Activated CD4-positive, alpha-beta T cell treated with anti-CD3 and anti-CD28 coated beads, Interleukin-2, amount 50 U/mL, for 48 hours (primary cell): Measurements from ENCODE around the gene PIK3C3.
"Not testable (repeated sequence)": the region's sequence is repeated elsewhere in the genome, so short reads cannot be mapped to it uniquely, and the experiment has no call there.

Source experiments
- DNase-seq, 2 experiments: peaks; one replicate each; pipeline ENCODE4 v3.0.0-alpha.2; 2020

PIK3C3 gene

GRCh38 chr18:41966943-41967342, 11.9 kb downstream of the PIK3C3 start:
- DNase-seq = no peak

- no peak for DNase-seq
Observed at GRCh38 chr18:41967680-41968079, 12.6 kb downstream of the PIK3C3 start.

- DNase-seq = no peak
Observed at GRCh38 chr18:41969881-41970280, 14.8 kb downstream of the PIK3C3 start.

GRCh38 chr18:41972067-41972925, 17.3 kb downstream of the PIK3C3 start:
- no peak for DNase-seq

GRCh38 chr18:41973983-41974382, 18.9 kb downstream of the PIK3C3 start:
- DNase-seq = no peak

- DNase-seq = peak; percentile 17 to 23
Observed at GRCh38 chr18:41974796-41975201, 19.8 kb downstream of the PIK3C3 start.

GRCh38 chr18:41975284-41975683, 20.2 kb downstream of the PIK3C3 start:
- DNase-seq = no peak

GRCh38 chr18:41977233-41977632, 22.2 kb downstream of the PIK3C3 start:
- DNase-seq = no peak

GRCh38 chr18:41982942-41983660, 28.1 kb downstream of the PIK3C3 start:
- DNase-seq = no peak

- no peak for DNase-seq
Observed at GRCh38 chr18:41985914-41986313, 30.9 kb downstream of the PIK3C3 start.

GRCh38 chr18:41989508-41989907, 34.5 kb downstream of the PIK3C3 start:
- no peak for DNase-seq

- no peak for DNase-seq
Observed at GRCh38 chr18:41992066-41992465, 37.0 kb downstream of the PIK3C3 start.

- DNase-seq = no peak
Observed at GRCh38 chr18:41992703-41993102, 37.7 kb downstream of the PIK3C3 start.

- no peak for DNase-seq
Observed at GRCh38 chr18:41993151-41993550, 38.1 kb downstream of the PIK3C3 start.

- no peak for DNase-seq
Observed at GRCh38 chr18:41996020-41996419, 41.0 kb downstream of the PIK3C3 start.

GRCh38 chr18:41999751-42000150, 44.7 kb downstream of the PIK3C3 start:
- DNase-seq = no peak

- no peak for DNase-seq
Observed at GRCh38 chr18:42001801-42002200, 46.8 kb downstream of the PIK3C3 start.

- DNase-seq = no peak
Observed at GRCh38 chr18:42004653-42005052, 49.6 kb downstream of the PIK3C3 start.

- no peak for DNase-seq
Observed at GRCh38 chr18:42005782-42006181, 50.7 kb downstream of the PIK3C3 start.

GRCh38 chr18:42009457-42009856, 54.4 kb downstream of the PIK3C3 start:
- DNase-seq = not testable (repeated sequence)

- DNase-seq = no peak
Observed at GRCh38 chr18:42011053-42011452, 56.0 kb downstream of the PIK3C3 start.

GRCh38 chr18:42018831-42019230, 63.8 kb downstream of the PIK3C3 start:
- DNase-seq = no peak

GRCh38 chr18:42024131-42024530, 69.1 kb downstream of the PIK3C3 start:
- no peak for DNase-seq

- no peak for DNase-seq
Observed at GRCh38 chr18:42025491-42025890, 70.5 kb downstream of the PIK3C3 start.
